GM18502 (cell line): Measurements from ENCODE around the gene DNAH9.

ENCODE experiments used
- ATAC-seq: cut with Tn5 transposase; IDR thresholded peaks from one replicate; pipeline ENCODE4 v1.9.1; 2021; ENCODE audit warnings: mild to moderate bottlenecking; ENCODE audit not compliant: unreplicated experiment, poor library complexity

The DNAH9 gene

DNA sequence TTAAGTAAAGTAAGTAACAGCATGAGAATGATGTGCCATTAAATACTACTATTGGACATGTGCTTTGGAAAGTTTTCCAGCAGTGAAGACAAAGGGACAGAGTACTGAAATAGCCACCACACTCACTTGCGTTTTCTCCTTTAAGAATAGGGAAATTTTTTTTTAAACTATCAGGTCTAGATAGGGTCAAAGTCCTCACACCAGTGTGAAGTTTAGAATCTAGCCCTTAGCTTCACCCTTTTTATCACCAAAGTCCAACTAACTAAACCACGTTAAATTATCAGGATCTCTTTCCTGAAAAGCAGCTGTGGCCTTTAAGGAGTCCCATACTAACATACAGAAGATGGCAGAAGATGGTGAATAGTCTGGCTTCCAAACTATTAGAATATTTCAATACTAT is 218.1 kb downstream of the DNAH9 start:
- no peak for ATAC-seq

DNA sequence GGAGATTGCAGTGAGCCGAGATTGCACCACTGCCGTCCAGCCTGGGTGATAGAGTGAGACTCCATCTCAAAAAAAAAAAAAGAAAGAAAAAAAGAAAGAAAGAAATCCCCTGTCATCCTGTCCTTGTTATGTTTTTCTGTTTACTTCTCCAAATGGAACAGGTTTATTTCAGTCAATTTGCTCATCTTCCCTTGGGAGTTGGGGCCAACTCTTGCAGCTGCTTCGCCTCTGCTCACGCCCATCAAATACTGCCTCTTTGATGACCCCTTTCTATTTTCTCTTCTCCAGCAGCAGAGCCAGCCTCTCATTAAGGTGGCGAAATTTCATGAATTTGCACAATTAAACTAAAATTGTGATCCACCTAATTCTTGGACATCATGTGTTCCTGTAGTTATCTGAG is 225.6 kb downstream of the DNAH9 start:
- ATAC-seq: no peak

DNA sequence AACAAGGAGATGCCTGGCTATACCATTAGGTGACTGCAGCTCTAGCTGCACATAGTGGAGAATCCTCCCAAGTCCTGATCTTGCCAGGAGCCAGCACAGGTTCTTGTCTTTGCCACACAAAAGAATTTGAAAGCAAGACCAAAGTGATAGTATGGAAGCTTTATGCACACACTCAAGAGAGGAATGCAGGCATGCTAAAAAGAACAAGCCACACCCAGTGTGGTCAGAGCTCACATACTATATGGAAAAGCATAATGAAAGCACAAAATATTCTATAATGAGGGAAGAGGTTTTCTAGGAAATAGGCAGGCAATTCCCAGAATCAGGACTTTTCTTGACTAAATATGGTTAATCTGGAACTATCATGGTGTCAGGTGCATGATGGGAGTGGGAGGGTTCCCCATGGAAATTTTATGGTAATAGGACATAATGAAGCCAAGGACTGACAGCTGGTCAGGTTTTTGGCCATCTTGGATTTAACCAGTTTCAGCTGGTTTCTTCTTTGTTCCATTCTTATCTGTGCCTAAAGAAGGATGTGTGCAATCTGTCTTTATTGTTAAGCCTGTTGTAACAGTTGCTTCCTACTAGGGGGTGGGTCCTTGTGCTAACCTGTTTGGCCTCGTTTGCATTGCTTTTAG is 227.4 kb downstream of the DNAH9 start:
- ATAC-seq: no peak

DNA sequence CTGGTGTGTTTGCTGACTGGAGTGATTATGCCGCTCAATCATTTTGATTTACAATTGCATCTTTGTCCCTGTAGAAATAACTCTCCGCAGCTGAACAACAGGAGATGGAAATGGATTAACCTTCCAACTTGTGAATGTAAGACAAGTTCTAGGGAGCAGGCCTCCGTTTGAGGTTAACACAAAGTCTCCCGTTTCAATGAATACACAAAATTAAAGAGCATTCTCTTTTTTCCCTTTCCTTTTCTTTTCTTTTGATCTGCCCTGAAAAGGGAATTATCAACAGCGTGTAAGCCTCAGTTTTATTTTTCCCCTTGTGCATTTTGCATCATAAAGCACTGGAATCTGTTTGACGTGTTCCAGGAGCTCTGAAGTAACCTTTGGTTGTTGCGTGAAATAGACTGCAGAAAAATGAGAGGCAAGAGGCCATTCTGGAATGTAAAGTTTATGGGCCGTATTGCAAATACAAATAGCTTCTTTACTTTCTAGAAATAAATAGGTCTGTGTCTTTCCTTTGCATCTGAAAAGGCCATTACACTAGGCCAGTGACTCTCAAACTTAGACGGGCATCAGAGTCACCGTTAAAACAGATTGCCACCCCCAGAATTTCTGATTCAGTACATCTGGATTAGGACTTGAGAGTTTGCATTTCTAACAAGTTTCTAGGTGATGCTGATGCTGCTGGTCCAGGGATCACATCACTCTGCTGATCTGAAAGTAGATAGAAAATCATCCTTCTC is 234.3 kb downstream of the DNAH9 start:
- ATAC-seq: no peak

DNA sequence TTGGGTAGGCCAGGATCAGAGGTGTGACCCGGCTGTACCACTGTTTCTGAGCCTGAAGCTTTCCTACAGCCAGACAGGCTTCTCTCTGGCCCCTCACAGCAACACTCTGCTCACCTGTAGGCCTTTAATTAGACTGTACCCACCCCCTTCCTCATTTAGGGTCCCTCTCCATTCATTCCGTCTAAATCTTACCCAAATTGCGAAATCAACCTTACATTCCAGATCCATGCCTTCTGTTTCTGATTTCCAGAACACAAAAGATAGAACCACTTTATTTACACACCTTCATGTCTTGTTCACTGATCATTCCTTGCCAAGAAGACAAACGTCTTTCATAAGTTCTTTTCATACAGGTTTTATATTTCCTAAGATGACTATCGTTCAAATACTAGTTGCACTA is 238.2 kb downstream of the DNAH9 start:
- ATAC-seq: no peak

DNA sequence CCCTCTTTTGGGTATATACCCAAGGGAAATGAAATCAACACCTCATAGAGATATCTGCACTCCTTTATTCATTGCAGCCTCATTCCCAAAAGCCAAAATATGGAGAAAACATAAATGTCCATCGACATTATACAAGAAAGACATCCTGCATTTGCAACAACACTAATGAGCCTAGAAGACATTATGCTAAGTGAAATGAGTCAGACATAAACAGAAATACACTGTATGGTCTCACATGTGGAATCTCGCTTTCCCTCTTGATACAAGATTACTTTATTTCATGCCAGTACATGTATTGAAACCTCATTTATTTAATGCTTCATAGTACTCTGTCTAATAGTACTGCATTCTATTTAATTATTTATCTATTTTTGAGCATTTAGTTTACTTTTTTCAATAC is 241.8 kb downstream of the DNAH9 start:
- no peak for ATAC-seq

DNA sequence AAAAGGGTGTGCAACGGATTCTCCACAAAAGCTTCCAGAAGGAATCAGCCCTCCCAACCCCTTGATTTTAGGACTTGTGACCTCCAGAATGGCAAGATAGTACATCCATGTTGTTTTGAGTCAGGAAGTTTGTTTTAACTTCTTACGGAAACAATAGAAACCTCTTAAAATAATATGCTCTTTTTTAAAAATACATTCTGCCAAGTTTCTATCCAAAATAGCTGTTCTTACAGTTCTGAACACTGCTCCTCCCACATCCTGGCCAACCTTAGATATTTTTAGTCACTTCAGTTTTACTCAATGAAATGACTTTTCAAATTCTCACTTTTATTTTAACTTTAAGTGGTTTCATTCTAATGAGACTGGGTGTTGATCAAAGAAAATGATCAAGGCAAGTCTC is 242.6 kb downstream of the DNAH9 start:
- ATAC-seq: no peak

DNA sequence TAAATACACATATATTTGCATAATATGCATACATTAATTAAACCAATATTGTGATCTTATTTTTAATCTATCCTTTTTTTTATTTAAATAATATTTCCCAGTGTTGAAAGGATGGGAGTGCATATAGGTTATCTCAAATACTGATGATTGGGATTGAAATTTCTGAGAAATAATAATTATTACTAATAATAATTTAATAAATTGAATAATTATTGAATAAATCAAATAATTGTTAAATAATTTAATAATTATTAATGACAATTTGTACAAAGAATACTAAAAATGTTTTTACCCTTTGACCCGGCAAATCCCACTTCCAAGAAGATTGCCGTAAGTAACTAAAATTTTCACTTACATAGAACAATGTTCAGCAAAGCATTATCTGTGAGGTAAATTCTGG is 250.1 kb downstream of the DNAH9 start:
- no peak for ATAC-seq

DNA sequence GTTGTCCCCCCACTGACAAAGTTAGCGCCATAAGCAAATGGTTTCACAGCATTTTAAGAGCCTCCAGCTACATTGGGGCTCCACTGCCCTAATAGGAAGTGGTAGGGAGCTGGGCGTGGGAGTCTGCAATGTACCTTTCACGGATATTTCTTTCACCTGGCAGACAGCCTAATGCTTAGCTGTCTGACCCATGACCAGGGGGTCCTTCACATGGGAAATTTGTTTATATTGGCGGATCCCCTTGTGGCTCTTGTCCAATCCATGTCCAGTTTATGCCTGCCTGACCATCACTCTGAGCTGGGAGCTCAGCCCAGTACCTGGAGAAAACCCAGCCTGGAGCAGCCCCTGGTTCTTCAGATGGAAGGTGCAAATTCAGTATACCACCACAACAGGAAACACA is 254.0 kb downstream of the DNAH9 start:
- no peak for ATAC-seq

DNA sequence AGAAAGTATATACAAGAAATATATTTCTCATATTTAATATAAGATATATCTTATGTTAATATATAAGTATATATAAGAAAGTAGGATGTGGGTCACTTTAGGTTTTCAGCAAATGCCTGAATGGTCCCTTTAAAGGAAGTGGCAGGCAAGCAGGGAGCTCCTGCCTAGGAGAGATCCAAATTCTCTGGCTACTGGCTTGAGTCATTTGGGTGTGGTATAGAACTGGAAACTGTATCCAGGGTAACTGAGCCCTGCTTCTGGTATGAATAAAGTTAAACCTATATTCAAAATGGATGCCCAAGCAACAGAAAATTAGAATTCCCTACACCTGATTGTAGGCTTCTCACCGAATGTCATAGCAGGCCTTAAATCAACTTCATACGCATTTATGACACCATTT is 254.6 kb downstream of the DNAH9 start:
- ATAC-seq: no peak

DNA sequence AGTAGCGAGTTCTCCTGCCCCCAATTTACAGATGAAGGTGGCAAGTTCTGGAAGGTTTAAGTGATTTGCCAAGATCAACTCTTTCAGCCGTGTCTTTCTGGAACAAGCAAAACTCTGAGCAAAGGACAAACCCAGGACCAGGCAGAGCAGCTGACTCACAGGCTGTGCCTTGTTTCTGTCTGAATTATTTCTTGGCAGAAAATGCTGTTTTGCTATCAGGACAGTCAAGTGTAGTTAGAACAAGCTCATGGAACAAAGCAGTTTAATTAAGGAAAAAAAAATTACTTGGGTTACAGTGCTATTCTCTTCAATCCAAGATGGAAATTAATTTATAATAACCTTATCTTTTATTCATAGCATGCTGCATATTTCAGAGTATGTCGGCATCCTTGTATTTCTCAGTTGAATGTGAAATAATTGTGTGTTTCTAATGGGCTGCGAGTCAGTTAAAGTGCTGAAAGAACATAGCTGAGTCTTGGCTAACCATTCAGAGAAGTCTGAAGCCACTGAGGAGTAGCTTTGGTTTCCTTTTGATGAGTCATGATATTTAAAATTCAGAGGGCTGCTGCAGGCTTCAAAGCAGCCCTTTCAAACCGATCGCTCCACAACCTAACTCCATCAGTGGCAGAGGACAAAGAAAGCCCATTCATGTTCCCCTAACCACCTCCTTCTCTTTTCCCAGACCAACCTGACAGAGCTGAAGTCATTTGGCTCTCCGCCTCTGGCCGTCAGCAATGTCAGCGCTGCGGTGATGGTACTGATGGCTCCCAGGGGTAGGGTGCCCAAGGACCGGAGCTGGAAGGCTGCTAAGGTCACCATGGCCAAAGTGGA is 255.3 kb downstream of the DNAH9 start:
- no peak for ATAC-seq

DNA sequence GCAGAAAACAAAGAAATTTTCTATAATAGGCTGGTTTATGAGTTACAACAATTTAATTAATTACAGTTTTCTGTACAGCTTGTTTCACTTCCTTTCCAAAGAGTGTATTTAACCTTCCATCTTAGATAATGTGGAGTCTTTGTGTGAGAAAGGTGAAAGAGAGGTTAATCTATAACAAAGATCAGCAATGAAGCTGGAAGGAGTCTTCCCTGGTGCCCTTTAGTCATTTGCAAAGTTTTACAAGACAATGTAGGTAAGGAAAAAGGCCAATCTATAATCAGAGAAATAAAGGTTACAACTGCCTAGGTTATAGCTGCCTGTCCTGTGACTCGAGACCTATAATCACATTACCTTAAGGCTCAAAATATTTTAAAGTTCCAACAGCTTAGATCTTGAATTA is 257.0 kb downstream of the DNAH9 start:
- ATAC-seq: no peak

DNA sequence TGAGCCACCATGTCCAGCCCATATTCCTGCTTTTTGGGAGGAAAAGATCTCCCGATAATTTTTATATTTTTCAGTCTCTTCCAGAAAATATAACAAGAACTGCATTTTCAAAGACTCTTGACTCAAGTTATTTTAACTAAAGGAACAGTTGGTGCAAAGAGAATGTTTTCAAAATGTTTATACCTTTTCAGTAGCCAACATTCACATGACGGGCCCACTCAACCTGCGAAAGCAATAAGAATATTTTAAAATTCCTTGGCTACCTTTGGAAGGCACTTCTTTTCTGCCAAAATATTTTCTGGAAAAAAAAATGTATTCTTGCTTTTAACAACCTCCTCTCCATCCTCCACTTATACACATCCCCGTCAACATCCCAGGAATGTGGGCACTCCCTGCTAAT is 258.7 kb downstream of the DNAH9 start:
- no peak for ATAC-seq

DNA sequence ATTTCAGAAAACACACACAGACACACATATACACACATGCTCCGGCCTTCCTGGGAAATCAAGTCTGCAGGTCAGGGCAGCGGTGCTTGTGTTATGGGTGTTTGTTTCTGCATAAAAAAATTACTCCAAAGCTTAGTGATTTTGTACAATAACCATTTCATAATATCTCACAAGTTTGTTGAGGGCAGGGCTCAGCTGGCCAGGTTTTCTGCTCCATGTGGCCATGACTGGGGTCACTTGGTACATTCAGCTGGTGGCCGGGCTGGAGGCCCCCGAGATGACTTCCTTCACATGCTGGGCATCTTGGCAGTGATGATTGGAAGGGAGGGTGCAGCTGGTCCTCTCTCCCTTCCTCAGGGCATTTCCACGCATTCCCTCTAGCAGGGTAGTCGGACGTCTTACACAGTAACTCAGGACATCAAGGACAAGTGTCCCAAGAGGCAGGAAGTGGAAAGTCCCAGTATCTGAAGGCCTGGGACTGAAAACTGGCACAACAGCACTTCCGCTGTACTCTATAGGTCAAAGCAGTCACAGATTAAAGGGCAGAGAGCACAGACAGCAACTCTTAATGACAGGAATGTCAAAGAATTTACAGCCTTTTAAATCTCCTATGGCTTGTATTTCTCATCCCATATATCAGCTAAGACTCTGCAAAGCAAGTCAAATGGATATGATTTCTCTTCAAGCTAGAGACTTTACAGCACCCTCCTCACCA is 271.6 kb downstream of the DNAH9 start:
- no peak for ATAC-seq

DNA sequence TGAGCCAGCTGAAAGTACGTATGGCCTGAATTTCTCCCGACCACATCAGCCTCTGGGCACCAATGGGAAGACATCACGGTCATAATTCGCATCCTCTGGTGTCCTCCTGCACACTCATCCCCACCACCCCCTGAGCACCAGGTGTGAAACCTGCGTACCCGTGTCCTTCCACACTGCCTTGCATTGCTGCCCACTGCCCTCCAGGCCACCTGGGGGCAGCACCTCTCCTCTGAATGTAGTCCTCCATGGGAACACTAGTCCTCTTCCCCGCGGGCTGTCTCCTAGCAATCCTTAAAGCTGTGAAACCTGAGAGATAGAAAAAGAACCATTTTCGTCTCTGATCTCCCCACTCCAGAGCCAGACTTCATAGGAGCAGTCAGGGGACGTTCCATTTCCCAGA is 273.5 kb downstream of the DNAH9 start:
- ATAC-seq: no peak

DNA sequence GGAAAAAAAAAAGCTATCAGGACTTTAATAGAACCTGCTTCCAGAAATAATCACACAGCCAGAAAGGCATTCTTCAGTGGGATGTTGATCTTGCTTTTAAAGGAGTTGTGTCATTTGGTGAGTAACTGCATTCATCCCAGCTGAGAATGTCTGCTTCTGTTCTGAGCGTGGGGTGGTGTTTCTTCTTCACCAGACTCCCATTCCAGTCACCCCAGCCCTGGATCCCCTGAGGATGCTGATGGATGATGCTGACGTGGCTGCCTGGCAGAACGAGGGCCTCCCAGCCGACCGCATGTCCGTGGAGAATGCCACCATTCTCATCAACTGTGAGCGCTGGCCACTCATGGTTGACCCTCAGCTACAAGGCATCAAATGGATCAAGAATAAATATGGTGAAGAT is 276.5 kb downstream of the DNAH9 start:
- no peak for ATAC-seq

DNA sequence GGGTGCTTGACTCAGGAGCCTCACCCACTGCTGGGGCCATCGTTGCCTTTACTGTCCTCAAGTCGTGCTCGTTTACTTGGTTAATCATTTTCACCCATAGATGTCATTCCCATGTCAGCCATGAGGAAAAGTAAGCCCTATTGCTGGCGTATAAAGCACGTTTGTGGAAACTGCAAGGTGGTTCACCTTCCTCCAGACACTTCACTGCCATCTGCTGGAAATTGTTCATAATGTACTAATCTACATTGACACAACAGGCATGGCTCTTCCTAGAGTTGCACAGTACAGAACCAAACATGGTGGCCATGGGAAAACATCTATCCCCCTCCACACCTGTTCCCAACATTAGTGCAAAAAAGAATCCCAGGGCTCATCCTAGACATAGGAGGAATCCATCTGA is 282.4 kb downstream of the DNAH9 start:
- no peak for ATAC-seq

DNA sequence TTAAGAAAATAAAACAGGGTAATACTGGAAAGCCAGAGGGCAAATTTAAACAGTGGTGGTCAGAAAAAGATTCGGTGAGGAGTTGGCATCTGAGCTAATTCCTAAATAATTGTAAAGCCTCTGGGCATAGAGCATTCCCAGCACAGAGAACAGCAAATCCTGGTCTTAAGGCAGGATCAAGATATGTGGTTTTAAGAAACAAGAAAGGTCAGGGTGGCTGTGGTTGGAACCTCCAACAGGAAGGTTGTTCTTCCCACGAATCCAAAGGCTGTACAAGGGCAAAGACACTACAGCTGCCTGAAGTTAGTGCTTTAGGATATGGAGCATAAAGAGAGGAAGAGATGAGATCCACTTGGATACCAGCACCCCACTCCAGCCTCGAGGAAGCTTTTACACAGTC is 284.4 kb downstream of the DNAH9 start:
- no peak for ATAC-seq

DNA sequence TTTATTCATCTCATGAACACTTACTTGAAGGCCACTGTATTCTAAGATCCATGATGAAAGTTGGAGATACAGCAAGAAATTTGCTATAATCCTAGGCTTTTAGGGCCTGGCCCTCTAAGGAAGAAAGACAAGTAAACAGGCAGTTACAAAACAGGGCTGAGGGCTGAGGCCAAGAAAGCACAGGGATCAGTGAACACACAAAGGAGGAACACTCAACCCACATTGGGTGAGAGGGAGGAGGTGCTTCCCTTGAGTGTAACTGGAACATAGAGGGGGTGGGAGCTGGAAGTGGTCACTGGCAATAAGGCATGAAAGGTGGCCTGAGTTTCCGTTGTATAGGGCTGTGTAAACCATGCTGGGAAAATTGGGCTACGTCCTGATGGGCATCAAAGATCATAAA is 286.8 kb downstream of the DNAH9 start:
- no peak for ATAC-seq

DNA sequence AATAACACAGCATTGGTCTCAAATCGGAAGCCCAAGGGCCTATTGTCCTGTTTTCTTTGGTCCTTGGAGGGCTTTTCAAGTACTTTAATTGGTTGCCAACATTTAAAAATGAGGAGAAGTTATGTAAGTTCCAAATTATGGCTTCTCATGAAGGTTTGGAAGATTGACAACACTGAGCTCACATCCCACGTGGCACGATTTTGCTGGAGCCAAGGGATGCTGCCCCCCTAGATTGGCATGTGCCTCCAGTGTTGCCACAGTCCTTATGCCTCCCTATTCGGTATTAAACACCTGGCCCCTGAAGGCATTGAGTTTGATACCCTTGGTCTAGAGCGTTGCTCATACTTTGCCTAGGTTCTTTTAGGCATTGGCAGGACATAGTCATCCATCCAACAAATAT is 291.0 kb downstream of the DNAH9 start:
- no peak for ATAC-seq

DNA sequence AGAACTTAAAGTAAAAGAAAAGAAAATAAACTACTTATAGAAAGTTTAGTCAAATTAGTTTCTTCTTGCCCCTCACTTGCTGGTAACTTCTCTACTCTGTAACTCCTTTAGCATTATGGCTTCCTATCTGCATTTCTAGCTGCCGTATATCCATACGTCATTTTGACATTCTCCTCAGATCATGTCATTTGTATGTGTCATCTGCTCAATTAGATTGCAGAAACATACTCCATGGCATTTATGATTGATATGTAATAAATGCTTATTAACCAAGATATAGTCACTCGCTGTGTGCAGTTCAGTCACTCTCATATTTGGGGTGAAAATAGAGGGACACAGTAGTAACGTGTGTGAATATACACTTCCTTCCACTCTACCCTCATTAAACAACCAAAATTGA is 295.6 kb downstream of the DNAH9 start:
- ATAC-seq: no peak
